K562 (cell line): ENCODE results near the gene SAMD8. TPM values are rescaled to one million over a fixed set of nuclear protein-coding genes. Genes with fewer than 3 reads are reported as not detected.
A peak's percentile ranks its signal among the peaks of the same experiment; 100 is the strongest.

Experiments used
- ATAC-seq: fragments of 200-7000 bp; cut with Tn5 transposase; 3 replicates; pipeline ENCODE4 v1.9.1; 2020; ENCODE audit warnings: moderate library complexity
- BruUV-seq: library from RNA; stranded (reverse); fragments of 400-500 nt; replicated peaks from 2 replicates; lab custom pipeline; 2021; lab: Mats Ljungman, UMichigan
- CTCF ChIA-PET: fragments of 300-600 bp; formaldehyde crosslinking; extraction: SDS; loops from one replicate; lab custom pipeline; 2021; ENCODE audit warnings: low intra/inter-chr PET ratio; lab: Yijun Ruan, JAX
- POLR2A ChIA-PET: fragments of 300-600, 350-650 bp; sonication (Branson Sonifier 250); formaldehyde crosslinking; extraction: SDS; loops from one replicate; lab custom pipeline; 2021; ENCODE audit warnings: antibody characterized with exemption, inconsistent platforms; lab: Yijun Ruan, JAX
- DNase-seq, 4 experiments: peaks; one replicate each; pipeline versions ENCODE4 v3.0.0 to v3.0.0-alpha.2; 2011 to 2018; ENCODE audit warnings: low spot score in 3 of 4, mixed read lengths in 3 of 4; ENCODE audit errors: extremely low read depth in 1 of 4
- FAIRE-seq: peaks from 2 replicates; lab custom pipeline; 2011; peaks lifted over from hg19 to GRCh38; lab: Jason Lieb, UNC
- H2AFZ ChIP-seq: 2 replicates; pipeline ENCODE4 v1.6.0; 2011; ENCODE audit warnings: low read depth, low read length, control low read depth, inconsistent platforms
- H3K27ac ChIP-seq: fragments of 200-600 bp; 3 replicates; pipeline ENCODE4 v1.8.0; 2011; ENCODE audit warnings: low read depth, mild to moderate bottlenecking, control low read depth, inconsistent platforms, low read length, moderate library complexity, mixed read lengths; ENCODE audit errors: extremely low read depth
- H3K27me3 ChIP-seq, 2 experiments: fragments of 300-600 bp in 1 of 2; 2 replicates in 1 of 2; 3 replicates in 1 of 2; pipeline versions ENCODE4 v1.6.0 to v1.8.0; 2011; ENCODE audit warnings: inconsistent platforms in 2 of 2, low read length in 2 of 2, mild to moderate bottlenecking in 1 of 2, mixed read lengths in 1 of 2, moderate library complexity in 1 of 2; ENCODE audit not compliant: control insufficient read depth in 2 of 2, insufficient read depth in 2 of 2
- H3K36me3 ChIP-seq: fragments of 300-600 bp; 3 replicates; pipeline ENCODE4 v1.8.0; 2011; ENCODE audit warnings: mild to moderate bottlenecking, low read length, inconsistent platforms; ENCODE audit not compliant: control insufficient read depth, insufficient read depth
- H3K4me1 ChIP-seq, 2 experiments: fragments of 200-600 bp in 1 of 2; replicated peaks in 1 of 2; 2 replicates in 1 of 2; 3 replicates in 1 of 2; pipeline versions ENCODE4 v1.5.1 to v1.8.0; 2011; ENCODE audit warnings: inconsistent platforms in 2 of 2, low read length in 2 of 2, mild to moderate bottlenecking in 1 of 2, mixed read lengths in 1 of 2, moderate library complexity in 1 of 2; ENCODE audit not compliant: control insufficient read depth in 2 of 2, insufficient read depth in 2 of 2
- H3K4me2 ChIP-seq: 2 replicates; pipeline ENCODE4 v1.6.1; 2011; ENCODE audit warnings: low read length, control low read depth, inconsistent platforms, mixed read lengths; ENCODE audit not compliant: insufficient read depth
- H3K4me3 ChIP-seq: fragments of 200-600 bp; sonication (generic), shearing (Covaris generic); 2 replicates; pipeline ENCODE4 v1.5.1; 2016; ENCODE audit warnings: control low read depth, inconsistent platforms
- H3K79me2 ChIP-seq: fragments of 200-600 bp; 3 replicates; pipeline ENCODE4 v1.8.0; 2011; ENCODE audit warnings: low read length, inconsistent platforms; ENCODE audit not compliant: control insufficient read depth, insufficient read depth
- H3K9ac ChIP-seq, 2 experiments: 2 replicates each; pipeline versions ENCODE4 v1.6.0 to v1.6.1; 2011; ENCODE audit warnings: low read depth in 2 of 2, low read length in 2 of 2, control low read depth in 1 of 2, inconsistent platforms in 1 of 2, mild to moderate bottlenecking in 1 of 2, mixed read lengths in 1 of 2; ENCODE audit not compliant: insufficient read depth in 1 of 2
- H3K9me1 ChIP-seq: one replicate; pipeline ENCODE4 v1.6.0; 2011; ENCODE audit warnings: inconsistent platforms, mild to moderate bottlenecking, low read length, moderate library complexity; ENCODE audit not compliant: control insufficient read depth, insufficient read depth
- H3K9me3 ChIP-seq: replicated peaks from 2 replicates; pipeline ENCODE4 v1.5.1; 2011; ENCODE audit warnings: low read depth, low read length, inconsistent platforms; ENCODE audit not compliant: control insufficient read depth, insufficient read depth
- H4K20me1 ChIP-seq: replicated peaks from 2 replicates; pipeline ENCODE4 v1.6.1; 2011; ENCODE audit warnings: low read length, inconsistent platforms, mixed read lengths; ENCODE audit not compliant: control insufficient read depth, insufficient read depth
- CEBPG ChIP-seq, 3 experiments: fragments of 200-800 bp in 1 of 3; sonication (Bioruptor generic) in 1 of 3; sonication (generic) in 1 of 3; formaldehyde crosslinking in 1 of 3; IDR thresholded peaks in 2 of 3; conservative IDR thresholded peaks in 1 of 3; 2 replicates each; pipeline versions ENCODE4 v1.6.1 to v1.8.0; 2016 to 2022; ENCODE audit warnings: missing compliant biosample characterization in 2 of 3, missing genetic modification characterization in 2 of 3, mild to moderate bottlenecking in 1 of 3, missing genetic modification reagents in 1 of 3
- IRF2 ChIP-seq: sonication (generic); formaldehyde crosslinking; IDR thresholded peaks from 2 replicates; pipeline ENCODE4 v1.8.1; 2022; ENCODE audit warnings: mild to moderate bottlenecking, missing genetic modification reagents
- MYBL2 ChIP-seq, 2 experiments: fragments of 450-650 bp in 1 of 2; sonication (generic) in 1 of 2; formaldehyde crosslinking in 1 of 2; IDR thresholded peaks; 2 replicates each; pipeline versions ENCODE4 v1.6.1 to v1.8.1; 2017 to 2022; ENCODE audit warnings: borderline replicate concordance in 1 of 2, inconsistent platforms in 1 of 2, low read depth in 1 of 2, mild to moderate bottlenecking in 1 of 2, missing genetic modification reagents in 1 of 2, moderate library complexity in 1 of 2
- NR2C2 ChIP-seq, 2 experiments: fragments of 200-800 bp in 1 of 2; sonication (Bioruptor generic) in 1 of 2; sonication (generic) in 1 of 2; formaldehyde crosslinking in 1 of 2; IDR thresholded peaks; 2 replicates each; pipeline versions ENCODE4 v1.6.1 to v1.8.0; 2016 to 2022; ENCODE audit warnings: mild to moderate bottlenecking in 1 of 2, missing compliant biosample characterization in 1 of 2, missing genetic modification characterization in 1 of 2, missing genetic modification reagents in 1 of 2
- SP2 ChIP-seq: IDR thresholded peaks from 2 replicates; pipeline ENCODE4 v1.6.1; 2011; ENCODE audit warnings: mild to moderate bottlenecking, low read depth, low read length, moderate library complexity; ENCODE audit not compliant: poor library complexity, severe bottlenecking; ENCODE audit errors: extremely low read depth
- SREBF2 ChIP-seq: sonication (generic); formaldehyde crosslinking; IDR thresholded peaks from 2 replicates; pipeline ENCODE4 v1.4.0; 2020; ENCODE audit warnings: mild to moderate bottlenecking, missing genetic modification reagents
- TAF7 ChIP-seq: fragments of 450-650 bp; IDR thresholded peaks from 2 replicates; pipeline ENCODE4 v1.6.1; 2016; ENCODE audit warnings: missing genetic modification characterization, missing compliant biosample characterization
- ZBTB11 ChIP-seq, 3 experiments: fragments of 200-800 bp in 1 of 3; fragments of 250-450 bp in 1 of 3; fragments of 450-650 bp in 1 of 3; sonication (Bioruptor Pico) in 1 of 3; sonication (Bioruptor generic) in 1 of 3; formaldehyde crosslinking in 1 of 3; IDR thresholded peaks; 2 replicates each; pipeline versions ENCODE4 v1.6.1 to v1.8.0; 2016 to 2022; ENCODE audit warnings: mild to moderate bottlenecking in 2 of 3, missing genetic modification characterization in 2 of 3, missing compliant biosample characterization in 1 of 3, moderate library complexity in 1 of 3
- ZNF280A ChIP-seq: fragments of 450-650 bp; IDR thresholded peaks from 2 replicates; pipeline ENCODE4 v1.6.1; 2018; ENCODE audit warnings: mild to moderate bottlenecking, low read depth; ENCODE audit not compliant: partially characterized antibody
- WGBS: fragments of 100-300 bp; shearing (Covaris generic); methylation state at CpG from one replicate; pipeline ENCODE4 v1.1.6; 2016; ENCODE audit warnings: low coverage, mixed read lengths; ENCODE audit not compliant: insufficient coverage; ENCODE audit errors: missing lambda C conversion rate; 5-methylcytosine and 5-hydroxymethylcytosine counted together
- in situ Hi-C: fragments of 300-500 bp; cut with MboI; formaldehyde crosslinking; loops from 4 replicates; pipeline ENCODE4 v1.15.0; 2018; ENCODE audit warnings: inconsistent platforms, mixed read lengths
- intact Hi-C: fragments of 100-400 bp; cut with micrococcal nuclease; formaldehyde crosslinking; loops from 2 replicates; pipeline ENCODE4 v1.14.2; 2022
- polyA plus RNA-seq, 8 experiments: library from polyadenylated mRNA; depleted of rRNA in 4 of 8; stranded (reverse) in 5 of 8; unstranded in 3 of 8; fragments of >200 nt; fragmentation: Nextera tagmentation in 2 of 8; fragmentation: Illumina TruSeq in 1 of 8; extraction: Ambion mirVana in 2 of 8; extraction: Trizol in 1 of 8; gene quantifications; 2 replicates each; pipeline versions ENCODE4 v1.2.1 to v1.2.3, GENCODE V29; 2011 to 2014; ENCODE audit warnings: inconsistent platforms in 1 of 8, missing spikeins in 1 of 8
- total RNA-seq, 7 experiments: library from RNA; depleted of rRNA in 6 of 7; stranded (reverse); fragments of >200 nt in 6 of 7; fragmentation: Illumina TruSeq in 2 of 7; extraction: Trizol in 2 of 7; gene quantifications; 2 replicates each; pipeline versions ENCODE4 v1.2.1 to v1.2.3, GENCODE V29; 2011 to 2021; ENCODE audit warnings: low replicate concordance in 1 of 7

SAMD8 gene
- total and polyA plus RNA-seq, 9 of the 15 experiments (the other 6 are each of a cell fraction or from before 2014, with no cell fraction given) = 2.7 to 16.1 (median 6.2) TPM

- no peak for TF ChIP-seq TAF7 (tag)
- no peak for TF ChIP-seq IRF2 (CRISPR knock-in tag)
Observed at GRCh38 chr10:75159519-75159918, 48.1 kb downstream of the SAMD8 start (continued).

- Histone ChIP-seq H3K36me3 (peaks cover 3% of the 10 kb centered on the region; the same call in 2 of the 3 replicates), H3K9me1 (no peaks in the 10 kb centered on the region), H3K4me2 (no peak overlapping the region), H3K27me3 (no peaks in the 10 kb centered on the region), H2AFZ (no peak overlapping the region), H3K4me1 (no peaks in the 10 kb centered on the region; a peak in 1 of 5 replicates), H3K9ac (no peak overlapping the region), H3K27ac (peak overlapping the region; percentile 16; the same call in 1 of the 3 replicates), H3K9me3 (no peaks in the 10 kb centered on the region), H3K4me3 (no peak overlapping the region), H3K79me2 (no peaks in the 10 kb centered on the region), H4K20me1 (no peaks in the 10 kb centered on the region)
- BruUV-seq = no TSS peak
- ATAC-seq (peak; percentile 56; the same call in 2 of the 3 replicates), FAIRE-seq (peak; percentile 23), DNase-seq (no peak)
- 62% methylated on average over 2 of the region's 2 CpGs for WGBS
- intact Hi-C loops = no loop called here
- ChIA-PET POLR2A (interaction anchor here (0.7 to 1.1 kb wide), 2 partner anchors 23 to 55 kb away, joined by 3 to 4 read pairs; no protein-coding TSS in a partner anchor), CTCF (no interaction called here)
- in situ Hi-C loops = no loop called here
- TF ChIP-seq NR2C2 (CRISPR knock-in tag; IDR thresholded peaks at IDR 0.05) = no peak
- peak; percentile 73; the same call in 1 of the 2 replicates for TF ChIP-seq NR2C2 (tag; IDR thresholded peaks at IDR 0.05)
- no peak for TF ChIP-seq CEBPG (CRISPR knock-in tag; IDR thresholded peaks at IDR 0.05)
- TF ChIP-seq CEBPG (tag; conservative IDR thresholded peaks at IDR 0.05 in 1 of 2, IDR thresholded peaks at IDR 0.05 in 1 of 2) = peak; percentile 31 to 76; a peak in 2 of 4 replicates
- no peak for TF ChIP-seq SP2
- TF ChIP-seq ZBTB11 (CRISPR knock-in tag; IDR thresholded peaks at IDR 0.05) = no peak
- no peak for TF ChIP-seq SREBF2 (CRISPR knock-in tag)
- no peak for TF ChIP-seq ZNF280A
- no peak for TF ChIP-seq MYBL2 (IDR thresholded peaks at IDR 0.05; ENCODE audit: low read depth)
- no peak for TF ChIP-seq MYBL2 (CRISPR knock-in tag; IDR thresholded peaks at IDR 0.05; ENCODE audit: borderline replicate concordance)
Observed at GRCh38 chr10:75165684-75166622, 54.5 kb downstream of the SAMD8 start.
